ENCODE results near the gene BCL2L15. TPM values are rescaled to one million over a fixed set of nuclear protein-coding genes. Genes with fewer than 3 reads are reported as not detected.

BCL2L15 gene
- total and polyA plus RNA-seq, 2 of the 8 experiments (the other 6 are each of a cell fraction or from before 2014, with no cell fraction given) = 0.32 to 0.36 TPM

- ChIA-PET CTCF (ENCODE audit: partially characterized antibody) (interaction anchor here (0.6 to 1.3 kb wide), 3 partner anchors 12 to 551 kb away, joined by 3 to 7 read pairs (median 3); no protein-coding TSS in a partner anchor), POLR2A (ENCODE audit: partially characterized antibody) (no interaction called here)
- Histone ChIP-seq H3K23ac (ENCODE audit: insufficient read length) (no peak overlapping the region), H3K27ac (ENCODE audit: low read depth, low read length) (no peak overlapping the region), H3K4me3 (ENCODE audit: extremely low read depth in 1 of 4, insufficient read depth in 2 of 4, low read depth in 3 of 4, low read length in 4 of 4) (no peak overlapping the region), H4K5ac (ENCODE audit: insufficient read length, low read depth, low read length) (no peak overlapping the region), H3K4me2 (ENCODE audit: insufficient read depth in 1 of 2, low read depth in 2 of 2, low read length in 2 of 2) (no peak overlapping the region), H2AK5ac (ENCODE audit: low read depth, low read length) (no peak overlapping the region), H3K4me1 (replicated peaks in 1 of 4; ENCODE audit: control insufficient read depth in 3 of 4, insufficient read depth in 4 of 4, low read length in 3 of 4) (no peaks in the 10 kb centered on the region), H4K91ac (replicated peaks; ENCODE audit: insufficient read length, low read length) (no peak overlapping the region), H2BK15ac (ENCODE audit: low read length) (no peak overlapping the region), H2BK12ac (ENCODE audit: low read depth, low read length) (no peak overlapping the region), H3K9me3 (ENCODE audit: insufficient read depth in 2 of 2, low read depth in 1 of 2, low read length in 1 of 2) (no peaks in the 10 kb centered on the region), H4K8ac (ENCODE audit: extremely low read depth, insufficient read depth, low read length) (no peak overlapping the region), H3K27me3 (replicated peaks in 1 of 4; ENCODE audit: control insufficient read depth in 3 of 4, extremely low read depth in 1 of 4, insufficient read depth in 3 of 4, low read length in 3 of 4) (no peaks in the 10 kb centered on the region), H4K20me1 (replicated peaks in 1 of 2; ENCODE audit: control insufficient read depth in 1 of 2, insufficient read depth in 2 of 2, low read length in 2 of 2) (no peaks in the 10 kb centered on the region), H3K9ac (replicated peaks in 1 of 4; ENCODE audit: extremely low read depth in 1 of 4, low read depth in 3 of 4, low read length in 3 of 4) (no peak overlapping the region), H2BK5ac (ENCODE audit: low read depth, low read length) (no peak overlapping the region), H3K79me1 (ENCODE audit: low read depth, low read length) (no peaks in the 10 kb centered on the region), H3K18ac (ENCODE audit: extremely low read depth, low read length) (no peak overlapping the region), H2BK20ac (ENCODE audit: low read length) (no peak overlapping the region), H3K14ac (ENCODE audit: insufficient read length) (no peak overlapping the region), H3K23me2 (ENCODE audit: low read depth, low read length) (no peaks in the 10 kb centered on the region), H3K36me3 (ENCODE audit: control insufficient read depth in 2 of 4, insufficient read depth in 4 of 4, low read length in 3 of 4) (no peaks in the 10 kb centered on the region), H3K56ac (replicated peaks; ENCODE audit: insufficient read length, low read depth, low read length) (no peak overlapping the region), H2BK120ac (replicated peaks; ENCODE audit: low read depth, low read length) (no peak overlapping the region), H2AFZ (ENCODE audit: low read length) (no peak overlapping the region), H3K79me2 (ENCODE audit: control insufficient read depth in 1 of 2, insufficient read depth in 2 of 2, low read length in 2 of 2) (no peaks in the 10 kb centered on the region), H3K4ac (replicated peaks; ENCODE audit: insufficient read length, low read depth, low read length) (no peak overlapping the region)
- TF ChIP-seq EP300 (IDR thresholded peaks at IDR 0.05; ENCODE audit: borderline replicate concordance in 1 of 2, low read depth in 2 of 2, low read length in 2 of 2) (no peak), TBP (IDR thresholded peaks at IDR 0.05; ENCODE audit: low read depth, low read length) (no peak), MAFK (IDR thresholded peaks at IDR 0.05; ENCODE audit: low read depth, low read length) (no peak), ZNF274 (IDR thresholded peaks at IDR 0.05; ENCODE audit: borderline replicate concordance, extremely low read depth, low read length) (no peak), RXRA (IDR thresholded peaks at IDR 0.05; ENCODE audit: insufficient read depth, low read depth, low read length) (no peak), NRF1 (IDR thresholded peaks at IDR 0.05; ENCODE audit: low read depth, low read length) (no peak), BRCA1 (IDR thresholded peaks at IDR 0.05; ENCODE audit: low read depth, low read length) (no peak), CTCF (IDR thresholded peaks at IDR 0.05; ENCODE audit: control extremely low read depth in 1 of 3, insufficient read depth in 1 of 3, low read depth in 1 of 3, low read length in 3 of 3) (no peak), SP2 (IDR thresholded peaks at IDR 0.05; ENCODE audit: low read length) (no peak), KDM5A (IDR thresholded peaks at IDR 0.05; ENCODE audit: low read length) (no peak)
- 92% methylated on average over 3 of the region's 3 CpGs; no CpG with 5 or more reads in 1 of the 2 experiments for WGBS, 2 experiments (ENCODE audit: extremely low coverage in 1 of 2, insufficient coverage in 1 of 2, insufficient read length in 1 of 2, insufficient replicate concordance in 2 of 2, low coverage in 1 of 2, low lambda C conversion rate in 2 of 2, missing lambda C conversion rate in 1 of 2)
- FAIRE-seq = no peak
- no peak for DNase-seq (ENCODE audit: low read depth in 1 of 2, low spot score in 2 of 2)
Measured at GRCh38 chr1:113859478-113860175, 27.8 kb downstream of the BCL2L15 start.
